NCI-H774 (cell line): ENCODE data around the gene REPS1.

Experiments
- DNase-seq: peaks from one replicate; lab custom pipeline; 2025; lab: John Stamatoyannopoulos, UW

REPS1 gene

DNA sequence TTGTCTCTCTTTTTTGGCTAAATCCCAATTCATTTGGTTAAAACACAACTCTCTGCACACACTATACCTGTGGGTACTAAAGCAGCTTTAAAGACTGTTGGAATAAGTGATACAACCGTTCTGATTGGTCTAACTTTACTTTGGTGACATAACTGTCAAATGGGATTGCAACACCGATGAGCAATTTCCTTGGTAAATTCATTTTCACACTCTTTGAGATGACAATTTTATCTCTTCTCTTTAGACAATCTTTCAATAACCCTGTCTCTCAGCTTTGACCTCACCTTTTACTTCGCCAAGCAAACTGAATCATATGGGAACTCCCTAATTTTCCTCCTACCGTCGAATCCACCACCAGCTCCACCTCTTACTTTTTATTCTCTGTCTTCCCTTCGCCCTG lies 131.4 kb downstream of the REPS1 start:
- DNase-seq, result no peak
